Uterus (tissue), 4 donors: ENCODE data around the gene EFEMP2. TPM values are rescaled to one million over a fixed set of nuclear protein-coding genes. Genes with fewer than 3 reads are reported as not detected.
A peak's percentile ranks its signal among the peaks of the same experiment; 100 is the strongest.

Experiments
- DNase-seq, 2 donors: peaks; one replicate each; pipeline ENCODE4 v3.0.0-alpha.2; 2019 to 2020
- H3K27ac ChIP-seq, 2 donors: fragments of 200-600 bp; sonication (generic); 1 replicate in 1 of 2; 2 replicates in 1 of 2; pipeline ENCODE4 v1.5.1; 2016 to 2018
- H3K27me3 ChIP-seq, 2 donors: fragments of 200-600 bp; sonication (generic); one replicate each; pipeline ENCODE4 v1.5.1; 2018 to 2019; ENCODE audit warnings: control low read depth in 1 of 2
- H3K36me3 ChIP-seq, 2 donors: fragments of 200-600 bp; sonication (generic); one replicate each; pipeline ENCODE4 v1.5.1; 2019; ENCODE audit warnings: control low read depth in 1 of 2
- H3K4me1 ChIP-seq, 2 donors: fragments of 200-600 bp; sonication (generic); one replicate each; pipeline ENCODE4 v1.5.1; 2018 to 2019; ENCODE audit warnings: control low read depth in 1 of 2
- H3K4me3 ChIP-seq, 2 donors: fragments of 200-600 bp; sonication (generic); 1 replicate in 1 of 2; 2 replicates in 1 of 2; pipeline ENCODE4 v1.5.1; 2018 to 2019; ENCODE audit warnings: mild to moderate bottlenecking in 1 of 2
- H3K9me3 ChIP-seq, 2 donors: fragments of 200-600 bp; sonication (generic); one replicate each; pipeline ENCODE4 v1.5.1; 2019; ENCODE audit warnings: control low read depth in 1 of 2
- POLR2A ChIP-seq, 2 donors: fragments of 450-650 bp; IDR thresholded peaks; one replicate each; pipeline ENCODE4 v1.6.1; 2016; ENCODE audit warnings: antibody characterized with exemption in 2 of 2, mild to moderate bottlenecking in 1 of 2, moderate library complexity in 1 of 2
- intact Hi-C: fragments of 100-400 bp; cut with DNase I; formaldehyde crosslinking; loops from one replicate; pipeline ENCODE4 v1.15.1; 2023; ENCODE audit warnings: low total_unique reads
- total RNA-seq, 4 donors: library from RNA; depleted of rRNA in 3 of 4; stranded (reverse); fragments of >200 nt in 3 of 4; gene quantifications; one replicate each; pipeline versions ENCODE4 v1.1.0 to v1.2.4, GENCODE V29; 2014 to 2023
- TF ChIP-seq, protein P1 (sequence below), 4 experiments: fragments of 200-600 bp in 2 of 4; fragments of 450-650 bp in 2 of 4; sonication (generic) in 2 of 4; IDR thresholded peaks; one replicate each; pipeline ENCODE4 v1.5.1; 2016 to 2019; ENCODE audit warnings: antibody characterized with exemption in 4 of 4, mild to moderate bottlenecking in 2 of 4, moderate library complexity in 1 of 4
- donor health status: DM: yes; HTN: yes; CAD: no.

EFEMP2 gene
- total RNA-seq, 4 donors from 2014 or later = 56.1 to 165 (median 87.3) TPM

DNA sequence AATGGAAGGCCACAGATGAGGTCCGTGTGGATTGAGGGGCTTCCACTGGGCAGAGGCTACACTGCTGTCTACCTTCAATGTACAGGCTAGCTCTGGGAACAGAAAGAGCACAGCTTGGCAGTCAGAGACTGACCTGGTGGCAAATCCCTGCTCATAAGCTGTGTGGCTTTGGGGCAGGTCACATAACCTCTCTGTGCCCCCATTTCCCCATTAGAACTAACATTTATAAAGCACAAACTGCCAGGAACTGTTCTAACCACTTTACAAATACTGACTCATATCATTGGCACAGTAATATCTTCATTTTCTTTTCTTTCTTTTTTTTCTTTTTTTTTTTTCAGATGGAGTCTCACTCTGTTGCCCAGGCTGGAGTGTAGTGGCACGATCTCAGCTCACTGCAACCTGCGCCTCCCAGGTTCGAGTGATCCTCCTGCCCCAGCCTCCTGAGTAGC, 24.4 kb upstream of the EFEMP2 start:
- no peak for DNase-seq
- intact Hi-C loops = no loop called here
- peaks cover 0 to 17% of the 10 kb centered on the region in 2 donors for H3K27me3 ChIP-seq
- no peaks in the 10 kb centered on the region for H3K36me3 ChIP-seq
- H3K9me3 ChIP-seq = no peaks in the 10 kb centered on the region
- no peak overlapping the region for H3K27ac ChIP-seq
- no peak overlapping the region for H3K4me3 ChIP-seq
- peaks cover 7 to 16% of the 10 kb centered on the region in 2 donors for H3K4me1 ChIP-seq
- TF ChIP-seq, protein P1, sequence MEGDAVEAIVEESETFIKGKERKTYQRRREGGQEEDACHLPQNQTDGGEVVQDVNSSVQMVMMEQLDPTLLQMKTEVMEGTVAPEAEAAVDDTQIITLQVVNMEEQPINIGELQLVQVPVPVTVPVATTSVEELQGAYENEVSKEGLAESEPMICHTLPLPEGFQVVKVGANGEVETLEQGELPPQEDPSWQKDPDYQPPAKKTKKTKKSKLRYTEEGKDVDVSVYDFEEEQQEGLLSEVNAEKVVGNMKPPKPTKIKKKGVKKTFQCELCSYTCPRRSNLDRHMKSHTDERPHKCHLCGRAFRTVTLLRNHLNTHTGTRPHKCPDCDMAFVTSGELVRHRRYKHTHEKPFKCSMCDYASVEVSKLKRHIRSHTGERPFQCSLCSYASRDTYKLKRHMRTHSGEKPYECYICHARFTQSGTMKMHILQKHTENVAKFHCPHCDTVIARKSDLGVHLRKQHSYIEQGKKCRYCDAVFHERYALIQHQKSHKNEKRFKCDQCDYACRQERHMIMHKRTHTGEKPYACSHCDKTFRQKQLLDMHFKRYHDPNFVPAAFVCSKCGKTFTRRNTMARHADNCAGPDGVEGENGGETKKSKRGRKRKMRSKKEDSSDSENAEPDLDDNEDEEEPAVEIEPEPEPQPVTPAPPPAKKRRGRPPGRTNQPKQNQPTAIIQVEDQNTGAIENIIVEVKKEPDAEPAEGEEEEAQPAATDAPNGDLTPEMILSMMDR (IDR thresholded peaks at IDR 0.05) = no peak
- no peak for TF ChIP-seq POLR2A (IDR thresholded peaks at IDR 0.05)

DNA sequence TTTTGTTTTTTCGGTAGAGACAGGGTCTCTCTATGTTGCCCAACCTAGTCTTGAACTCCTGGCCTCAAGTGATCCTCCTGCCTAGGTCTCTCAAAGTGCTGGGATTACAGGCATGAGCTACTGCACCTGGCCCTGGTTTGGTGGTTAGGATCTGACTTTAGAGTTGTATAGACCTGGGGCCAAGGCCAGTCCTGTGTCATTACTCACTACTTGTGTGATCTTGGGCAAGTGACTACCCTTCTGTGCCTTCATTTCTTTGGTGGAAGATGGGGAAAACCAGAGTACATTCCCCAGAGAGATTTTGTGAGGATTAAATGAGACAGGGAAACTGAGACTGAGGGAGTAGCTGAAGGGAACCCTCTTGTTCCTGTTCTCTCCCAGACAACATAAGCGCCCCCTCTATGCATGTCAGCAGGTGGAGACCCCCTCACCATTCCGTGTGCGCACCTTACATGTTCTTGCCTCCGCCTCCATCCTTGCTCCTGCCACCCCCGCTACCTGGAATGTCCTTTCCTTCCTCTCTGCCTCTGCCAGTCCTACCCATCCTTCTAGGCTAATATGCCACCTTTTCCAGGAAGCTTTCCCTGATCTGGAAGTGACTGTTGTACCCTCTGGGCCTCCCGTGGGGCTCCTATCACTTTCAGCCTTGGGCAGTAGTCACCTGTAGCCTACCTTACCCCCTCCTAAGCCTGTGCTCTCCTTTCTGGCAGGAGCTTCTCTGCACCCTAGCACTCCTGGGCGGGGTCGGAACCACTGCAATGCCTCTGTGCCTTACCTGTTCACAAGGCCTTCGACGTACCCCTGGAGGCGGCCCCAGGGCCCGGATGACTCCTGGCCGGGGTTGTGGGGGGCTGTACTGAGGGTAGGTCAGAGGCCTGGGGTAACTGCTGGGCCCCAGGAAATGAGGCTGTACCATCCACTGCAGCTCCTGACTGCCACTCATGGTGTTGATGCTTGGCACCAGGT, 23.7 kb upstream of the EFEMP2 start:
- Histone ChIP-seq H3K36me3 (no peaks in the 10 kb centered on the region), H3K9me3 (no peaks in the 10 kb centered on the region), H3K4me1 (peaks cover 7 to 17% of the 10 kb centered on the region in 2 donors), H3K4me3 (no peak overlapping the region), H3K27ac (no peak overlapping the region), H3K27me3 (peaks cover 0 to 17% of the 10 kb centered on the region in 2 donors)
- intact Hi-C loops = no loop called here
- TF ChIP-seq POLR2A (IDR thresholded peaks at IDR 0.05) = no peak
- TF ChIP-seq, protein P1 (IDR thresholded peaks at IDR 0.05) = no peak
- DNase-seq = peak in 1 of 2 donors; percentile 16

DNA sequence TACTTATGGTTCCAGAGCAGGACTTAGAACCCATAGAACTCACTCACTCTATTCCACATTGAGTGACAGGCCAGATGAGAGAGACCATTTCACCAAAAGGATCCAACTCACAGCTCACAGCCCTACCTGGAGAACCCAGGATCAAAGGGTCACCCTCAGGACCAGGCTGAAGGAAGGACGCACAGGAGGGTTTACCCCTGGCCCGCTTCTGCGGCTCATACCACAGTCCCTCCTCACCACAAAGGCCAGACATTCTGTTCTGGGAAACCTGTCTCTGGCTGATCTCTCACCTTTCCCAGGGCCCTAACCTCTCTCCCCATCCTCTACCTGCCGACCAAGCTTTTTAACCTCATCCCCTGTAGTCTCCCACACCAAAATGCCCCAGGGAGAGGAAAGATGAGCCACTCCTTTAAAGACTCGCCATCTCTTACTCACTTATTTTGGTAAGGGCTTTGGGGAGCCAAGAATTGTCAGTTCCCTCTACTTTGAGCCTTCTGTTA, 22.9 kb upstream of the EFEMP2 start:
- Histone ChIP-seq H3K36me3 (no peaks in the 10 kb centered on the region), H3K4me1 (peaks cover 7 to 17% of the 10 kb centered on the region in 2 donors)
- TF ChIP-seq, protein P1 (IDR thresholded peaks at IDR 0.05) = no peak
- TF ChIP-seq POLR2A (IDR thresholded peaks at IDR 0.05) = no peak

DNA sequence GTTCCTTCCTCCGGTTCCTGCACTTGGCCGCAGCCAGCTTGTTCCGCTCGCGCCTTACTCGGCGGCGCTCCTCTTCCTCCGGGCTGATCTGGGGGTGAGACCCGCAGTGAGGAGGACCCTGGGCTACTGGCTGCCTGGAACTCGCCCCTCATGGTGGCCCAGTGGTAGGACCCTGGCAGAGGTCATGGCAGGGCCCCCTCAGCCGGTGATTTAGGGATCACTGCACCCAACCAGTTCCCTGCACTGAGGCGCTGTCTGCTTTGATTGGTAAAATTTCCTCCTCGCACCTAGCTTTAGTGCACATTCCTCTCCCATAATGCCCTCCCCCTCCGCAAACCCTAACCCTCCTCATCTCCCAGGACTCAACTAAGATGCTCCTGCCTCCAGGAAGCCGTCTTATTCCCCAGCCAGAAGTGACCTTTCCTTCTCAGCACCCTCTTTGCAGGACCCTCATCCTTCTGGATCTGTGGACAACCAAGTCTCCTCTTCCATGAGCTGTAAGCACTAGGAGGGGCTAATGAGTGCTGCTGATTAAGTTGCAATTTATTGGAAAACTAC, 21.5 kb upstream of the EFEMP2 start:
- Histone ChIP-seq H3K4me1 (peaks cover 0 to 12% of the 10 kb centered on the region in 2 donors), H3K36me3 (no peaks in the 10 kb centered on the region), H3K27me3 (peaks cover 0 to 5% of the 10 kb centered on the region in 2 donors), H3K4me3 (no peak overlapping the region), H3K9me3 (no peaks in the 10 kb centered on the region), H3K27ac (peak overlapping the region; percentile 96 to 97)
- TF ChIP-seq, protein P1 (IDR thresholded peaks at IDR 0.05) = no peak
- TF ChIP-seq POLR2A (IDR thresholded peaks at IDR 0.05) = no peak
- intact Hi-C loops = no loop called here
- DNase-seq = peak in 1 of 2 donors; percentile 39

More for the DNA sequence above, 22.9 kb upstream of the EFEMP2 start:
- H3K4me3 ChIP-seq = no peak overlapping the region
- intact Hi-C loops = no loop called here
- H3K27ac ChIP-seq = no peak overlapping the region
- H3K9me3 ChIP-seq = no peaks in the 10 kb centered on the region
- no peak for DNase-seq
- H3K27me3 ChIP-seq = peaks cover 0 to 17% of the 10 kb centered on the region in 2 donors
